CD4-positive, alpha-beta T cell treated with Interleukin-15 for 4 hours (primary cell): Measurements from ENCODE around the gene PARD3.
"Not testable (repeated sequence)": the region's sequence is repeated elsewhere in the genome, so short reads cannot be mapped to it uniquely, and the experiment has no call there.

Experiments used
- DNase-seq: peaks from one replicate; pipeline ENCODE4 v3.0.0-alpha.2; 2020; ENCODE audit warnings: low spot score

The PARD3 gene

GRCh38 chr10:34382626-34383025 lies 432.5 kb downstream of the PARD3 start:
- DNase-seq: no peak

GRCh38 chr10:34380856-34381255 lies 434.2 kb downstream of the PARD3 start:
- DNase-seq: no peak

- DNase-seq: no peak
These were observed 436.8 kb downstream of the PARD3 start for GRCh38 chr10:34378297-34378696.

- DNase-seq: no peak
These were observed 437.3 kb downstream of the PARD3 start for GRCh38 chr10:34377833-34378232.

DNA sequence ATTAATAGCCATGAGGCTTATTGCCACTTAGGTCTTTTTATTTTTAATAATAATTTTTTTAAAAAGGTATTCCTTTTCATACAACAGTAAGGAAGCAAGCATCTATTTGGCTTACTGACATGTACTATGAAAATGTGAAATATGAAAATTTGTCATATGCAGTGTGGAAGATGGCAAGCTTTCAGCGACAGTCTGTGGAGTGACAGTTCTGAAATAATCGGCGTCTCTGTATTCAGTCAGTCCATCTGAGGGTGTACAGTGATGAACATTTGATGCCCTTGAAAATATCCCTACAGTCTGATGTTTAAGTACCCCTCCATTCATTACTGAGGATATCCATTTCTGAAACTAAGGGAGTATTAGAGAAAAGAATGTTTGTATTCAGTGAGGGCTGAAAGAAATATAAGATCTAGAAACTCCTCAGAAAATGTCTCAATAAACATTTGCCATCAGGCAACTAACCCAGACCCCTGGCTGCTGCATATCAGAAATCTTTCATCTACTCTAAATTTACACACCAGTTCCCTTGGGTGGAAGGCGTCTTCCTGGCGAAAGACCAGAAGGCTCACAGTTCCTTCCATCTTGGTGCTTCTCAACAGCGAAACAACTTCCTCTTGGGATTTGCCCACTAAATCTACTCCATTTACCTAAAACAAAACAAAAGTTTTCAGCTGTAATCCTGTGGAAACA lies 440.6 kb downstream of the PARD3 start:
- no peak for DNase-seq

DNA sequence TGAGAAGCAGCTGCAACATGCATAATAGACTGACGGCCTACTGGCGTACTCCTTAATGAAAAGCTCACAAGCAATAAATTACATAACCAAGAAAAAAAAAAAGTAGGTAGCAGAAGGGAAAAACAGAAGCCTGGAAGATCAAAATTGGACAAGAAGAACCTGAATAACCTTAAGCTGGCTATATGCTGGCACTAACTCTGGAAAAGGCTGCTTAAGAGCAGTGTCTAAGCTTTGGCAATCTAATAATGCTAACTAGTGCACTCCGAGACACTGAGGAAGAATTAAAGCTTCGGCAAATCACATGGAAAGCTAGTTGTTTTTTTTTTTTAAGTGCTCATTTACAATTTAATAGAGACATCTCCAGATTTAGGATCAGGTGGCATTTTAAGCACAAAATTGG lies 441.9 kb downstream of the PARD3 start:
- no peak for DNase-seq

DNA sequence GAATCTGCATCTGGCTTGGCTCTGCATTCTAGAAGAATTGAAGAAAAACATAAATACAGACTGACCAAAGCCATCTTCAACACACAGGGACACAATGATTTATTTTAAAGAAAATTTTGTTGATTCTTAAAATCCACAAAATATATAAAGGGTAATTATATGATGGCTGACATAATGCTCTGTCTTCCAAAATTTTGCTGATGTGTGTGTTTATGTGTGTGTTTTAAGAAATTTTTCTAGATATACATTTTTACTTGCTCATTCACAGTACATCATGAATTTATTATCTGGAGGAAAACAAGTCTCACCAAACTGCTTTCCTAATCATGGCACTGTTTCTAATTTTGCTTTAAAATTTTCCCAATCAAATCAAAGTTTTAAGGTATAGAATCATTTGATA lies 442.6 kb downstream of the PARD3 start:
- no peak for DNase-seq

DNA sequence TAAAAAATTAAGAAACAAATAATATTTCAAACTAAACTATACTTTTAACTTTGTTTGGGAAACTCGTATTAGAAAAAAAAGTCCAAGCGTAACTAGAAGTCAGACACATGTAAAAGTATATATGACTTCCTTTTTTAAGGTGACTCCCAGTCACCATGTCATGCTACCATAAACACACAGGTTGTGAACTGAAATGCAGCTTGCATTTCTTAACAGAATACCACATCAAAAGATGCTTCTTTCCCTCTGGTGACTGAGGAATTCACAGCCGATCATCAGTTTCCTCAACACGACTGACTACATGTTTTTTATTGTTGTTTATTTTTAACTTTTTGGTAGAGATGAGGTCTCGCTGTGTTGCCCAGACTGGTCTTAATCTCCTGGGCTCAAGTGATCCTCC lies 445.0 kb downstream of the PARD3 start:
- no peak for DNase-seq

DNA sequence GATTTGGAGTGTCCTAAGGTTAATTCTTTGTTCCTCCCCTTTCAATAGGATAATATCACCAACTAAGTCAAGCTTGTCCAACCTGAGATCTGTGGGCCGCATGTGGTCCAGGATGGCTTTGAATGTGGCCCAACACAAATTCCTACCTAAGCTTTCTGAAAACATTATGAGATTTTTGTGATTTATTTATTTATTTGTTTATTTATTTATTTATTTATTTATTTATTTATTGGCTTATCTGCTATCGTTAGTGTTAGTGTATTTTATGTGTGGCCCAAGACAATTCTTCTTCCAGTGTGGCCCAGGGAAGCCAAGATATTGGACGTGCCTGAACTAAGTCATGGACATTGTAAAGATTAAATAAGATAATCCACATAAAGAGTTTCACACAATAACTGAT lies 446.0 kb downstream of the PARD3 start:
- DNase-seq: no peak

GRCh38 chr10:34364253-34365037 lies 450.7 kb downstream of the PARD3 start:
- DNase-seq: no peak

GRCh38 chr10:34360984-34361383 lies 454.1 kb downstream of the PARD3 start:
- no peak for DNase-seq

GRCh38 chr10:34359435-34359813 lies 455.7 kb downstream of the PARD3 start:
- no peak for DNase-seq

- DNase-seq: no peak
These were observed 456.2 kb downstream of the PARD3 start for GRCh38 chr10:34358729-34359434.

DNA sequence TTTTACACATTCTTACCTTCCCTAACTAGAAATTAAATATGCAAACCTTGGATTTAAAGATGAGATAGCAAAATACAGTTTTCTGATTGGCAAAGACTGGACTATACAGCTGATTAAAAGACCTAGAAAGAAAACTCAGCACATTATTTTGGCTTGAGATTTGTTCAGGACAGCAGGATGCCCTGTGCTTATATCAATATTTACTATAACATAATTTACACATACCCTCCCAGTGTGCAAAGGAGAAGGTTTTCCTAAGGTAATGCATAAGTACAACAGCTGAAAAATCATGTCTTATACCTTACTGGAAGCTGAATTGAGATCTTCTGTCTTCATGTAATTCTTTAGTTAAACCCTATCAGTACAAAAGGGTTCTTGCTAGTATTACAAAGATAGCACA lies 458.6 kb downstream of the PARD3 start:
- DNase-seq: no peak

GRCh38 chr10:34353530-34353929 lies 461.6 kb downstream of the PARD3 start:
- not testable (repeated sequence) for DNase-seq

GRCh38 chr10:34352599-34353204 lies 462.4 kb downstream of the PARD3 start:
- not testable (repeated sequence) for DNase-seq

- DNase-seq: no peak
These were observed 463.9 kb downstream of the PARD3 start for GRCh38 chr10:34351161-34351560.

DNA sequence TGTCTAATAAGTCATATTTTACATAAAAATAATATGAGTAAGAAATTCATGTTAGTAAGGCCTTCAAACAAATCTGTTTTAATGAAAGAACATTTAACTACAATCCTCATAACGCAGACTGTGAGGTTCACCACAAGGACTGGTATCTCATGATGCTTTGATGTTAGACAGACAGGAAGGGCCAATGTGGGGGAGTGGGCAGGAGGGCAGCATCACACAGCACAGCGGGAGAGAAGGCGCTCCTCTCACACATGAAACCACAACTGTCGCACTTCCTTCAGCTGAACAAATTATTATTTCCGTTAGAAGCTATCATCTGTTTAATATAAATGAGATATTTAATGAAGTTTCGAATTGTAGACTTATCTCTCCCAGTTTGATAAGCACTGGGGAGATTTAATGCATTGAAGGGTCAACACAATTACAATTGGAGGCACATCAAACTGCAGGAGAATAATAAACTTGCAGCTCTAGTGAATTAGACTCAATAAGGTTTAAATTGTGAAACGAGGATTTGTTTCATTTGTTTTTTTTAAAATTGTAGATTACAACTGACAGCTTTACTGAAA lies 466.1 kb downstream of the PARD3 start:
- DNase-seq: no peak

- no peak for DNase-seq
These were observed 467.1 kb downstream of the PARD3 start for GRCh38 chr10:34348021-34348420.

DNA sequence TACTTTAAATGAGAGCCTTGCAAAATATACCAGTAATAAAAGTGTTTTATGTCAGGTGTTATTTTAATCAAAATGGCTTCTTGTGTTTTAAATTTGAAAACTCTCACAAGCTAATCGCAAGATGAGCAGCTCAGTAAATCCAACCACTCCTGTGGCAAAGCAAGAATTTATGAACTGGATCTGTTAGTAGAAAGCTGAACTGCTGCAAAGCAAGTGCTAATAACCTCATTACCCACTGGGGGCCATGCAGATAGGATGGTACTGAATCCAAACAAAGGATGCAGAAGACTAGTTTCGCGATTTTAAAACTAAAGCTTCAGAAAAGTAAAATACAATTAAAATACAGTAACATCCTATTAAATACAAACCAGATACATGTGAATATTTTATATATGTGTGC lies 468.0 kb downstream of the PARD3 start:
- no peak for DNase-seq

- DNase-seq: no peak
These were observed 468.5 kb downstream of the PARD3 start for GRCh38 chr10:34346516-34347100.

DNA sequence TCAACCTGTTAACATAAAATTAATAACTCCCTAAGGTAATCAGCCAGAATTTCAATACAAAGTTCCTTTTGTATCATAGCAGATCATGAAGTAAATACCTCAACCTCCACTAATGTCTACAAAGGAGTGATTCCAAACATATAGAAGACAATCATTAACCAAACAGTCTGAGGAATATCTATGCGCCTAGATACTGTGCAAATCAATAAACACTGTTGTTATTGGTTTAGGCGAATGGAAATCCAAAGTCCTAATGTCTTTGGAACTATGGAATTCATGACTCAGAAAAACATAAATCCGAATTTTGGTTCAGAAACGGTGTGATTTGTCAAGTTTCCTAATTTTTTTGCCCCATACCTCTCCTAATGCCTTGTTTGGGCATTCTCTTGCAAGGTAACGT lies 469.7 kb downstream of the PARD3 start:
- no peak for DNase-seq
